ENCODE measurements around the gene NUP62.

Gene NUP62

DNA sequence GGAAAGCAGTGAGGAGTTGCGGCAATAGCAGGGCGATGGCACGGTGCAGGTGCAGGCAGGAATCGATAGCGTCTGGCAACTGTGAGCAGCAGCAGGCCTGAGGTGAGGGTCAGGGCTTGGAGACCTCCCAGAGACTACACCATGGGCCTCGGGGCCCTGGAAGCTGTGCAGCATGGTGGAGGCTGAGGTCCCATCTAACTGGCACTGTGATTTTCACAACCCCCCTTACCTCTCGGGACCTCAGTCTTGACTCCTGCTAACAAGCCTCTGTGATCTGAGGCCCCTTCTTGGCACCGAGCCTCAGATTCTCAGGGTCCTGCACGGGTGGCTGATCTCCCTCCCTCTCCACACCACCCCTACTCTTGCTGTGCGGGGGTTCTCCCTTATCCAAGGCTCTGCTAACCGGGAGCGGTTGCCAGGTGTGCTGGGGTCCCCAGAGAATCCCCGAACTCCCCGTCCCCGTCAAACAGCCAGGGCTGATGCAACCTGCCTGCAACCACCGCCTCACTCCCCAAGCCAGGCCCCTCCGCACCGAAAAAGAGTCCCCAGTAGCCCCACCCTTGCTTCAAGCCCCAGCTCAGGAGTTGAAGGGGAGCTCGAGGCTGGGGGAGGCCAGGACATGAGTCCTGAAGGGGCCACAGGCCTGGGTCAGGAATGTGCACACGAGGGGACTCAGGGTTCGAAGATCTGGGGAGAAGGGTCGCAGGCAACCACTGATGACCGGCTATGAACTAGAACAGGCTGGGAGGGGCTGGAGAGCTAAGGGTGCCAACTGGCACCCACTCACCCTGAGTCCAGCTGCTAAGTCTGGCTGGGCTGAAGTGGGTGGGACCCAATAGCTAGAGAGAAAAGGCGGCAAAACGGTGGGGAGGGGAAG, 5.1 kb downstream of the NUP62 start:
- FAIRE-seq (no peak), DNase-seq (ENCODE audit: insufficient read length, low spot score) (no peak)
- TF ChIP-seq POLR2A (IDR thresholded peaks at IDR 0.05; ENCODE audit: low read depth, low read length) = no peak

DNA sequence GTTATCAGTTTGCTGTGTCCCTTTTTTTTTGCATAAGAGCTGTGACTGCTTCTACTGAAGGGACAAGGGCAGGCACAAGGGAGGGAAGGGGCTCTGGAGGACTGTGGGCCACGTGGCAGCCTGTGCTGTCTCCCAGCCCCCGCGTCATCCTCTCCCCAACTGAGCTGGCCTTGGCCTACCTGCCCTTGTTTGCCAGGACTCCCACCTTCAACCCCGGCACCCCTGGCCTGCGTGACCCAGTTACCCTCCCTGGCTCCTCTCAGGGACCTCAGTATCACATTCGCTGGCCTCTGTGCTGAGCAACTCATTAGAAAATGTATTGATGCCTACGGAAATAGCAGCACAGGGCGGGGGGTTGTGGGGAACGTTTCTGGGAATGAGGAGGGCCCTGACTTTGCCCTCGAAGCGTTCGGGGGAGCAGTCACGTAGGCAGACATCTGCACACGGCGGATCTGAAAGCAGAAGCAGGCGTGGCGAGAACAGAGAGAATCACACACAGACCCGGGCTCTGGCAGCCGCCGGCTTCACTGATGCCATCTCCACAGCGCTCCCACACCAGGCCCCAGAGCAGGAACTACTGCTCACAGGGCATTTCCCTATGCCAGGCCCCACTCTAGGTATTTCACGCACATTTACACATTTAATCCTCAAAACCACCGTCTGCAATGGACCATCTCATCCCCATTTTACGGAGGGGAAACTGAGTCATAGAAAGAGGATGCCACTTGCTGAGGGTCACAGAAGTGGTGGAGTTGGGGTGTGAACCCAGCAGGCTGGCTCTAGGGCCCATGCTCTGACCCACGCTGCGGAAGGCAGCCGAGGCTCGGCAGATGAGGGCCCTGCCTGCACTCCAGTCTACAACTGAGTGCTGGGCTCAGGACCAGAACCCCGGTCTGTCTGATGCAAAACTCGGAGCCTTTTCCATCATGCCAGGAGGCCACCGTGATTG, 6.0 kb downstream of the NUP62 start:
- DNase-seq (ENCODE audit: insufficient read length, low spot score) (no peak), FAIRE-seq (no peak)
- no peak for TF ChIP-seq POLR2A (IDR thresholded peaks at IDR 0.05; ENCODE audit: low read depth, low read length)

DNA sequence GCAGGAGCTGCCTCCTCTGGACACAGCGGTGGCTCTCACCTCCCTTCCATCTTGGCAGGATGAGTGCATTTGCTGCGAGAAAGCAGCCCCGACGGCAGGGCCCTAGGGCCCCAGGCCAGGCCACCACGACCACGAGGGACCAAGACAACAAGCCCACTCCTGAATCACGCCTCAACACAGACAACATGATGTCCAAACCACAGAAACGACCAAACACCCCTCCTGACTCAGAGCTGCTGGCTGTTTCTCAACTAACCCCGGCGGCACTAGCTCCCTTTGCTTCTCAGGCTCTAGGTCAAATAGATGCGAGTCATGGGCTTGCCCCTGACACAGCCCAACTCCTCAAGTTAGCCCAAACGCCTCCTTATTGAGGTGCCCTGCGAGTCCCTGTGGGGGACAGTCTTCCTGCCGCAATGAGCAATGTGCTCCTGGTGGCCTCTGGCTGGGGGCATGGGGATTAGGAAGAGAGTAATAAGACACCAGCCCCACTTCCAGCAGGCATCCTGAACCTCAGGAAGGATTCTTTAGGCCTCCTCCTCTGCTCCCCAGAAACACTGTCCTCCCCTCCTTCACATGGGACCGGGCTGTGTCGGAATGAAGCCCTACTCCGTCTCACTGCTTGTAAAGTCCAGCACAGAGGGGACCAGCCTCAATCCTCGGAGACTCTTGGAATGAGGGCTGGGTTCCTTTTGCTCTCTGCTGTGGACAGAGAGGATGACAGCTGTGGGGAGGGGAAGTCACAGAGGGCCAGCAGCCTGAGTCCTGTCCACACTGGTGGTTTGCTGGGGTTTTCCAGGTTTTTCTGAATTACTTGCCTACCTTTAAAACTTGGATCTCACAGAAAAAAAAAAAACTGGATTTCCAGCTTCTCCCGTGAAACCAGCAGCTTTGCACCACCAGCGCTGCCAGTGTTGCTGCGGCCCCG, 7.2 kb downstream of the NUP62 start:
- FAIRE-seq = no peak
- peak; percentile 73 for DNase-seq (ENCODE audit: insufficient read length, low spot score)
- no peak for TF ChIP-seq POLR2A (IDR thresholded peaks at IDR 0.05; ENCODE audit: low read depth, low read length)

DNA sequence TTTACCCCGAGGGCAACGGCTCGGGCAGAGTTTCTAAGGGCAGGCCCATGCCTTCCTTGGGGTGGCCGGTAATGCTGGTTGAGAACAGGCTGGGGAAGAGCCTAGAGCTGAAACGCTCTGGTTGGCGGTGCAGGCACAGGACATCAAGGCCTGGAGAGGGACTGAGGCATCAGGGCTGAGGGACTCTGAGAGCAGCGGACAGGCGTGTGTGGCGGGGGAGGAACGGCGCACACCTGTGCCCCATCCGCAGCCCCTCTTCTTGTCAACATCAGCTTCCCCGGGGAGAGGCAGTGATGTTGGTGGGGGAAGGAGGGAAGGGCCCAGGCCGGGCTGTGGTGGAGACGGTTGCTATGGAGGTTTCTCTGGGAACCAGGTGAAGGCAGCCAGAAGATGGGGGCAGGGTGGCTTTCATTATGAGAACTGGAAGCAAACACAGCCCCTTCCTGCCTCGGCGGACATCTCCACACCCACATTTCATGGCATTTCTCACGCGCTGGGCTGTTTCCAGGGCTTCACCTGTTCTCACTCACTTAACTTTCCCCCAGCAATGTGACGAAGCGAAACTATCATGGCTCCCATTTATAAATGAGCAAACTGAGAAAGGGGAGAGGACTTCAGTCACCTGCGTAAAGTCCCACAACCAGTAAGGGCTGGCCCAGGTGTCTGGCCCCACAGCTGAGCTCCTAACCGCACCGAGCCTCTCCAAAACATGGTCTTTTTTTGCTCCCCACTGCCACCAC, 8.5 kb downstream of the NUP62 start:
- no peak for TF ChIP-seq POLR2A (IDR thresholded peaks at IDR 0.05; ENCODE audit: low read depth, low read length)
- FAIRE-seq = no peak
- no peak for DNase-seq (ENCODE audit: insufficient read length, low spot score)

DNA sequence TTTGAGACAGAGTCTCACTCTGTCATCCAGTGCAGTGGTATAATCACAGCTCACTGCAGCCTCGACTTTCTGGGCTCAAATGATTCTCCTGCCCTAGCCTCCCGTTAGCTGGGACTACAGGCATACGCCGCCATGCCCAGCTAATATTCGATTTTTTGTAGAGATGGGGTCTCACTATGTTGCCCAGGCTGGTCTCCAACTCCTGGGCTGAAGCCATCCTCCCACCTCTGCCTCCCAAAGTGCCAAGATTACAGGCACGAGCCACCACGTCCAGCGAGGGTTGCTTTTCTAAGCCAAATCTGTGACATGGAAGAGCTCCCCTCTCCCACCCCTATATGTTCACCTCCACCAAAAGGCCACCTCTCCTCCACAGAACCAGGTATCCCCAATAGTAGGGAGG, 11.2 kb downstream of the NUP62 start:
- DNase-seq (ENCODE audit: insufficient read length, low spot score) (no peak), FAIRE-seq (no peak)
- no peak for TF ChIP-seq POLR2A (IDR thresholded peaks at IDR 0.05; ENCODE audit: low read depth, low read length)

DNA sequence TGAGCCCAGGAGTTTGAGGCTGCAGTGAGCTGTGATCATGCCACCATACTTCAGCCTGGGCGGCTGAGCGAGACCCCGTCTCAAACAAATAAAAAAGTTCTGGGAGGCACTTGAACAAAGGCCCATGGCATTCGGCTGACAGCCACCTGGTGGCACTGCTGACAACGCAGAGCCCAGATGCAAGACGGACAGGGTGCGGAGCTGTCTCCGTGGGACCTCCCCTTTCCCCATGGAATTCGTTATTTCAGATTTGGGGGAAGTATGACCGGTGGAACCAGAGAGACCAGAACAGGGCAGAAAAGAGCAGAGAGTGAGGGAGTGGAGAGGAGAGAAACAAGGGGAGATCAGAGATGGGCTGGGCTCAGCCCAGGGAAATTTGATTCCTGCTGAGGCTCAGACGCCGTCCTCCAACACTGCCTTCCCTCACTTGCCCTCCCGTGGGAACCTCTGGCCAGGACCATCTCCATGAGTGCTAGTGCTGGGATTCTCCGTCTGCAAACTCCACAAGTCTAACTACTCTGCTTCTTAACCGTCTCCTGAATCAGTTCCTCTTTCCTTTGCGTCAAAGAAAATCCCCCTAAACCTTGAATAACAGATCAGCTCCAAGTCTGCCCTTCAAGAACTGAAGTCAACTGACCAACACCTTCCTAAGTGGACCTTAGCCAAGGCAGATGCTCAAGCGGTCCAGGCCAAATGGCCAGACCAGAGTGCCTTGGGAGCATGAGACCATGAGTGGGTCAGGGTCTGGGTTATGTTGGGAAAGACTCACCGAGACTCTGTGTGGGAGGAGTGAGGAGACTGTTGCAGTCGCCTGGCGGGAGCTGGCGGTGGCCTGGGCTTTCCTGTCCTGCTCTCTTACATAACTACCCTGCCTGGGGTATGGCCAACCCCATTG, 12.2 kb downstream of the NUP62 start:
- TF ChIP-seq POLR2A (IDR thresholded peaks at IDR 0.05; ENCODE audit: low read depth, low read length) = no peak
- FAIRE-seq (no peak), DNase-seq (ENCODE audit: insufficient read length, low spot score) (no peak)

DNA sequence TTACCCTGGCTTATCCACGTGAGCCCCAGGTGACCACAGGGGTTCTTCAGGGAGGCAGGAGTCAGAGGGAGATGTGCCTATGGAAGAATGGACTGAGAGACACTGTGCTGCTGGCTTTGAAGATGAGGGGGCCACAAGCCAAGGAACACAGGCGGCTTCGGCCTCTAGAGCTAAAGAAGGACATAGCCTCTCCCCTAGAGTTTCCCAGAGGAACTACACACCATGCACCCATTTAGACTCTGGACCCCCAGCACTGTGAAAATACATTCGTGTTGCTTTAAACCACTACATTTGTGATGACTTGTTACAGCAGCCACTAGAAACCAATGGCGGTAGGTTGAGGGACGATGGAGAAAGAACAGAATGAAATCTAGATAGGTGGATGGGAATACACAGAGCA, 14.0 kb downstream of the NUP62 start:
- TF ChIP-seq POLR2A (IDR thresholded peaks at IDR 0.05; ENCODE audit: low read depth, low read length) = no peak
- no peak for DNase-seq (ENCODE audit: insufficient read length, low spot score)
- no peak for FAIRE-seq

DNA sequence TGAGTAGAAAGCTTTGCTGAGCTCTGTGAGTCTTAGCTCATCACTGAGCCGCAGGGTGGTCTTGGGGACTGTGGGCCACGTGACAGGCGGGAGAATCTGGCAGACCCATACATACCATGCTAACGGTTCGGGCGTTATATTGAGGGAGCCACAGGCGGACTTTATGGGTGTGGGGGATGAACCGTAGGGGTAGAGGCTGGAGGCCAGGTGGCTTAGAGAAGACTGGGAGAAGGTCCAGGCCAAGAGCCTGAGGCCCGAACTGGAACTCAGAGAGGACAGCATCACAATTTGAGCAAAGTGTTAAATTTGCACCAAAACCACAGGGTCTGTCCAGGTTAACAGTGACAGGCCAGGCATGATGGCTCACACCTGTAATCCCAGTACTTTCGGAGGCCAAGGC, 15.6 kb downstream of the NUP62 start:
- FAIRE-seq = no peak
- DNase-seq (ENCODE audit: insufficient read length, low spot score) = no peak
- no peak for TF ChIP-seq POLR2A (IDR thresholded peaks at IDR 0.05; ENCODE audit: low read depth, low read length)

DNA sequence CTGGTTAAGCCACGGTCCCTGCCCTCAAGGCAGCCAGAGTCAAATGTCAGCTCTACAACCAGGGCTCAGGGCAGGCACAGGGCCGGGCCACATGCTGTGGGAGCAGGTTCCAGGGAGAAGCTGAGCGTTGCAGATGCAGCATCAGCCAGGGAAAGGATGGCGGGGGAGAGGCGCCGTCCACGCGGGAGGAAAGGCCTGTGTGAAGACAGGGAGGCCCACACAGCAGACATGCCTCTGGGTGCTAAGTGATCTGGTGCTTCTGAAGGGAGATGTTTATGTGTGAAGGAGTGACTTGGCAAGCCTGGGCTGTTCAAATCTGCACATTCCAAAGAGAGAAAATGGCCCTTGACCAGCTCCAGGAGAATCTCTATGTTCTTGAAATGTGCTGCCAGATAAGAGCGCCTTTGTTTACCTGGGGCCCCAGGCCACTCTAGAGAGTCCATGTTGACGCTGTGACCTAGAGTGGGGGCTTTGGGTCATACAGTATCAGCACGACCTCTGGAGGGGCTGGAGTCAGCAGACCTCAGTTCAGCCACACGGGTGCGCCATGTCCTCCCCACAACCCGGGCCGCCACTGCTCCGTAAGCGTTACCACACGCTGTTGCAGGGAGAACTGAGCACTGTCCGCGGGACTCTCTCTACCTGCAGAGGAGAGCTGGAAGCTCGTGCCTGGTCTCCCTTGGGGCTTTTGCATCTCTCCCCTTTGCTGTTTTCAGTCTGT, 16.2 kb downstream of the NUP62 start:
- no peak for FAIRE-seq
- TF ChIP-seq POLR2A (IDR thresholded peaks at IDR 0.05; ENCODE audit: low read depth, low read length) = no peak
- DNase-seq (ENCODE audit: insufficient read length, low spot score) = no peak

DNA sequence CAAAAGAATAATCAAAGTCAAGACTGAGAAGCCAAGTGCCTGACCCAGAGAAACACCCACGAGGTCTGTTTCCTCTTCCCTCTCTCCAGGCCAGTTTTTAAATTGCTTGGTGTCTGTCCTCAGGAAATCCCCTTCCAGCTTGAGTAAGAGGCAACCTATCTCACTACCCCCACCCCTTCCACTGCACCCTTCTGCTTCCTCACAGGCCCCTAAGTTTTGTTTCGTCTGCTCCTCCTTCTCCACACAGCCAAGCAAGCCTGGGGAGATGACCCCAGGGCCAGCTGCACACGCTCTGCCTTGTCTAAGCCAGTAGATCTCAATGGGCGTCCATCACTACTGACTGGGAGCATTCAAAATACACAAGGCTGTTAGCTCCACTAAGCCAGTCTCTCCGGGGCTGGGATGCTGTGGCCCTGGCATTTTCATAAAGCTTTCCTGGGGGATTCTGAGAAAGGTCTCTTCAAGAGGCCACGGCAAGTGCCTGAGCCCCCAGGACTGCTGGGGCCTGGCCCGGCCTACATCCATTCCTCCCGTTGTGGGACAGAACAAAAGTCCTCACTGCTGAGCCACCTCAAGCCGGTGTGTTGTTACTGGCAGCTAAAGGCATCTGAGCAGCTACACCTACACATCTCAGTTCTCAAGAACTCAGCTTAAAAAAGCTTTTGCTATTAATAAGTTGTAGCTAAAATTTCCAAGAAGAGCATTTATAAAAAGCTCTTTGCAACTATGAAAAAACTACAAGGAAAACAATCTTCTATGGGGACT, 17.7 kb downstream of the NUP62 start:
- DNase-seq (ENCODE audit: insufficient read length, low spot score) (no peak), FAIRE-seq (no peak)
- no peak for TF ChIP-seq POLR2A (IDR thresholded peaks at IDR 0.05; ENCODE audit: low read depth, low read length)

DNA sequence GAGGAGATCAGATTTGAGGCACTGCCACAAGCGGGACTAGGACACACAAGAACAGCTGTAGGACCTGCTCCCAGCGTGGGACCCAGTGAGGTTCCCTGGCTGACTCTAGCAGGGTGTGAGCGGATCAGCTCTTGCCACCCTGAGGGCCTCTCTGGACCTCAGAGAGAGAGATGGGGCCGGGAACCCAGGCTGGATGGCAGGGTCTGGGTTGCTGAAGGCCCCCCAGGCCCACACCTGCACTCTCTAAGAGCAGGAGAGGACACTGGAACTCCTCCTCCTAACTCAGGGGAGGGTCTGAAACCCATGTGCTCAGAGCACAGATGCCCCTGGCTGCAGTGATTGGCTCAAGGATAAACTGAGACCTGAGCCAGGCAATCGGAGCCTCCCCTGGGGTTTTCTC, 19.1 kb downstream of the NUP62 start:
- FAIRE-seq (no peak), DNase-seq (ENCODE audit: insufficient read length, low spot score) (no peak)
- TF ChIP-seq POLR2A (IDR thresholded peaks at IDR 0.05; ENCODE audit: low read depth, low read length) = no peak
